GM12878 (cell line): Measurements from ENCODE around the gene NEK11. TPM values are rescaled to one million over a fixed set of nuclear protein-coding genes. Genes with fewer than 3 reads are reported as not detected.

ENCODE experiments used
- ATAC-seq: fragments of 200-7000 bp; cut with Tn5 transposase; 3 replicates; pipeline ENCODE4 v1.9.1; 2020; ENCODE audit warnings: mild to moderate bottlenecking, moderate library complexity
- BruUV-seq: library from RNA; stranded (reverse); fragments of 400-500 nt; replicated peaks from 2 replicates; lab custom pipeline; 2021; lab: Mats Ljungman, UMichigan
- CTCF ChIA-PET: fragments of 300-600 bp; sonication (Branson Sonifier 250); formaldehyde crosslinking; extraction: SDS; loops from one replicate; lab custom pipeline; 2021; ENCODE audit warnings: inconsistent platforms; lab: Yijun Ruan, JAX
- POLR2A ChIA-PET: fragments of 350-600 bp; formaldehyde crosslinking; extraction: SDS; loops from one replicate; lab custom pipeline; 2021; ENCODE audit warnings: inconsistent platforms; lab: Charles Lee
- RAD21 ChIA-PET: fragments of 300-600 bp; sonication (Branson Sonifier 250); formaldehyde crosslinking; loops from one replicate; lab custom pipeline; 2023; ENCODE audit warnings: antibody characterized with exemption; ENCODE audit not compliant: unreplicated experiment; lab: Charles Lee
- SMC1A ChIA-PET: fragments of 300-600 bp; sonication (Branson Sonifier 250); formaldehyde crosslinking; loops from one replicate; lab custom pipeline; 2023; ENCODE audit not compliant: unreplicated experiment, uncharacterized antibody; lab: Charles Lee
- DNase-seq: peaks from one replicate; pipeline ENCODE4 v3.0.0-alpha.2; 2011; ENCODE audit warnings: low read depth, low spot score
- FAIRE-seq: peaks from 3 replicates; lab custom pipeline; 2011; peaks lifted over from hg19 to GRCh38; lab: Jason Lieb, UNC
- H2AFZ ChIP-seq: 2 replicates; pipeline ENCODE4 v1.6.0; 2011; ENCODE audit warnings: low read depth, low read length, control low read depth; ENCODE audit not compliant: control insufficient read depth
- H3K27ac ChIP-seq: 2 replicates; pipeline ENCODE4 v1.5.1; 2011; ENCODE audit warnings: control low read depth; ENCODE audit not compliant: control insufficient read depth, insufficient read depth
- H3K27me3 ChIP-seq, 2 experiments: replicated peaks in 1 of 2; 2 replicates each; pipeline versions ENCODE4 v1.6.0 to v1.6.1; 2011; ENCODE audit warnings: low read length in 1 of 2; ENCODE audit not compliant: control insufficient read depth in 2 of 2, insufficient read depth in 2 of 2
- H3K36me3 ChIP-seq, 2 experiments: 2 replicates each; pipeline ENCODE4 v1.5.1; 2011; ENCODE audit warnings: low read length in 1 of 2; ENCODE audit not compliant: control insufficient read depth in 2 of 2, insufficient read depth in 2 of 2
- H3K4me1 ChIP-seq: 2 replicates; pipeline ENCODE4 v1.6.1; 2011; ENCODE audit warnings: mild to moderate bottlenecking, low read length, moderate library complexity, mixed read lengths; ENCODE audit not compliant: control insufficient read depth, insufficient read depth
- H3K4me2 ChIP-seq: 2 replicates; pipeline ENCODE4 v1.6.0; 2011; ENCODE audit warnings: control low read depth; ENCODE audit not compliant: control insufficient read depth, insufficient read depth
- H3K4me3 ChIP-seq: fragments of 200-600 bp; sonication (generic); 2 replicates; pipeline ENCODE4 v1.5.1; 2016
- H3K79me2 ChIP-seq: 2 replicates; pipeline ENCODE4 v1.6.0; 2011; ENCODE audit warnings: low read length; ENCODE audit not compliant: control insufficient read depth, insufficient read depth
- H3K9ac ChIP-seq: 2 replicates; pipeline ENCODE4 v1.8.0; 2011; ENCODE audit warnings: low read length, control low read depth, mixed read lengths; ENCODE audit not compliant: control insufficient read depth, insufficient read depth
- H3K9me3 ChIP-seq: replicated peaks from 3 replicates; pipeline ENCODE4 v1.5.1; 2011; ENCODE audit warnings: mild to moderate bottlenecking, low read length; ENCODE audit not compliant: control insufficient read depth, insufficient read depth
- H4K20me1 ChIP-seq: 2 replicates; pipeline ENCODE4 v1.6.0; 2011; ENCODE audit not compliant: control insufficient read depth, insufficient read depth
- BHLHE40 ChIP-seq, 2 experiments: fragments of 450-650 bp in 1 of 2; IDR thresholded peaks; 2 replicates each; pipeline ENCODE4 v1.6.1; 2011 to 2017; ENCODE audit warnings: low read depth in 2 of 2, borderline replicate concordance in 1 of 2, improper control_type of control experiment in 1 of 2, low read length in 1 of 2, mild to moderate bottlenecking in 1 of 2
- TAF1 ChIP-seq: IDR thresholded peaks from 2 replicates; pipeline ENCODE4 v1.6.1; 2011; ENCODE audit warnings: mild to moderate bottlenecking, low read depth, low read length, borderline replicate concordance
- TCF7 ChIP-seq: IDR thresholded peaks from 2 replicates; pipeline ENCODE4 v1.6.1; 2014; ENCODE audit warnings: antibody characterized with exemption, borderline replicate concordance
- ZNF217 ChIP-seq: fragments of 450-650 bp; IDR thresholded peaks from 2 replicates; pipeline ENCODE4 v1.6.1; 2017; ENCODE audit warnings: antibody characterized with exemption, mild to moderate bottlenecking
- WGBS: methylation state at CpG from one replicate; pipeline ENCODE4 v1.1.6; 2016; ENCODE audit warnings: low lambda C conversion rate; ENCODE audit not compliant: insufficient replicate concordance, insufficient coverage; ENCODE audit errors: missing lambda C conversion rate; 5-methylcytosine and 5-hydroxymethylcytosine counted together
- in situ Hi-C: fragments of 300-500 bp; cut with MboI; formaldehyde crosslinking; loops from 9 replicates; pipeline ENCODE4 v1.14.3; 2018; ENCODE audit warnings: mixed read lengths
- intact Hi-C: fragments of 100-400 bp; cut with micrococcal nuclease; formaldehyde crosslinking; loops from one replicate; pipeline ENCODE4 v1.14.2; 2022; ENCODE audit not compliant: unreplicated experiment
- polyA plus RNA-seq, 11 experiments: library from polyadenylated mRNA; depleted of rRNA in 4 of 11; unstranded in 6 of 11; stranded (reverse) in 5 of 11; fragments of >200 nt; fragmentation: Nextera tagmentation in 4 of 11; fragmentation: Illumina TruSeq in 1 of 11; extraction: Ambion mirVana in 4 of 11; extraction: Trizol in 1 of 11; gene quantifications; 1 replicate in 1 of 11; 2 replicates in 10 of 11; pipeline versions ENCODE4 v1.2.1 to v1.2.3, GENCODE V29; 2011 to 2016; ENCODE audit warnings: inconsistent platforms in 2 of 11, missing spikeins in 2 of 11, low read depth in 1 of 11
- total RNA-seq, 4 experiments: library from RNA; depleted of rRNA in 3 of 4; stranded (reverse); fragments of >200 nt in 3 of 4; fragmentation: Illumina TruSeq in 1 of 4; extraction: Trizol in 1 of 4; gene quantifications; 2 replicates each; pipeline versions ENCODE4 v1.2.1 to v1.2.3, GENCODE V29; 2013 to 2021
- TF ChIP-seq, protein P1 (sequence below): IDR thresholded peaks from 2 replicates; pipeline ENCODE4 v1.6.1; 2012; ENCODE audit warnings: low read depth, low read length, improper control_type of control experiment

The NEK11 gene
- total and polyA plus RNA-seq, 10 of the 15 experiments (the other 5 are each of a cell fraction or from before 2014, with no cell fraction given) = 0.05 to 0.94 (median 0.36) TPM; not detected in 1

DNA sequence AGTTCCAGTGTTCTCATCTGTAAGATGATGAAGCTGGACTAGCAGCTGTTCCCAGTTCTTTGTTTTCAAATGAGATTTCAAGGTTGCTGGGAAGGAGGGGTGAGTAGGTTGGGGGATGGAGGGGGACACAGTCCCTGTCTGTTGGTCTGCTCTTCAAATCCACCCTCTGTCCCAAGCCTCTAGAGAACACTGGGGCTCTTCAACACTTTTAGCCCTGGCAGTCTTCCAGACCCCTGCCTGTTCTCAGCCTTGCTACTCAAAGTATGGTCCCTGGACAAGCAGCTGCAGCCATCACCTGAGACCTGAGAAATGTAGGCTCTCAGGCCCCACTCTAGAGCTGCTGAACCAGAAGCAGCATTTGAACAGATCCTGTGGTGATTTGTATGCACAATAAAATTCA lies 41.3 kb downstream of the NEK11 start:
- POLR2A ChIA-PET = no interaction called here

DNA sequence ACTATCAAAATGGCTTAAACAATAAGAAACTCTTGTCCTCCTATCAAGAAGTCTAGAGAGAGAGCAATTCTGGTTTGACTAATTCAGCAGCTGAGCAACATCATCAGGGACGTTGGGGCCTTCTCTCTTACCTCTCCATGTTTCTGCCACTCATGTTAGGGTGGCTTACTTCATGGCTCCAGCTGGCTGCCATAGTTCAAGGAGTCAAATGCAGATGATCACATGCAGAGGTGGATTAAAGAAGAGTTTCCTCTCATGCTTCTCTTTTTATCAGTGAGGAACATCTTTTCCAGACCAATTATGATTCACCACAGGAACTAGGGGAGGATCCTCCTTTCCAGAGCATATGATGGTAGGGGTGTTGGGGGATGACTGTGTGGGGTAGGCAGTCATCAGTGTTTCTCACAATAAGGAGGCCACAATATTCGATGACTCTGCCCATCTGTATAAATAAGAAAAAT lies 45.5 kb downstream of the NEK11 start:
- Histone ChIP-seq H4K20me1 (no peaks in the 10 kb centered on the region), H2AFZ (no peak overlapping the region), H3K4me2 (no peak overlapping the region), H3K27ac (no peak overlapping the region), H3K4me1 (peaks cover 9% of the 10 kb centered on the region), H3K9me3 (no peaks in the 10 kb centered on the region), H3K4me3 (no peak overlapping the region), H3K27me3 (no peaks in the 10 kb centered on the region), H3K36me3 (no peaks in the 10 kb centered on the region), H3K9ac (no peak overlapping the region), H3K79me2 (no peaks in the 10 kb centered on the region)
- intact Hi-C loops = no loop called here
- ChIA-PET POLR2A (no interaction called here), RAD21 (no interaction called here), SMC1A (no interaction called here), CTCF (no interaction called here)
- TF ChIP-seq, protein P1, sequence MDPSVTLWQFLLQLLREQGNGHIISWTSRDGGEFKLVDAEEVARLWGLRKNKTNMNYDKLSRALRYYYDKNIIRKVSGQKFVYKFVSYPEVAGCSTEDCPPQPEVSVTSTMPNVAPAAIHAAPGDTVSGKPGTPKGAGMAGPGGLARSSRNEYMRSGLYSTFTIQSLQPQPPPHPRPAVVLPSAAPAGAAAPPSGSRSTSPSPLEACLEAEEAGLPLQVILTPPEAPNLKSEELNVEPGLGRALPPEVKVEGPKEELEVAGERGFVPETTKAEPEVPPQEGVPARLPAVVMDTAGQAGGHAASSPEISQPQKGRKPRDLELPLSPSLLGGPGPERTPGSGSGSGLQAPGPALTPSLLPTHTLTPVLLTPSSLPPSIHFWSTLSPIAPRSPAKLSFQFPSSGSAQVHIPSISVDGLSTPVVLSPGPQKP = no peak
- TF ChIP-seq ZNF217 = no peak
- TF ChIP-seq TCF7 = no peak
- no peak for TF ChIP-seq TAF1
- ATAC-seq = no peak
- FAIRE-seq = no peak
- no peak for DNase-seq
- in situ Hi-C loops = no loop called here
- BruUV-seq = no TSS peak
- 0% methylated on average over 2 of the region's 2 CpGs for WGBS

More for the DNA sequence above, 41.3 kb downstream of the NEK11 start:
- intact Hi-C loops = no loop called here
- H2AFZ ChIP-seq = no peak overlapping the region
- RAD21 ChIA-PET = interaction anchor here (0.6 kb wide), 1 partner anchor 480 kb away, joined by 5 read pairs; no protein-coding TSS in a partner anchor
- CTCF ChIA-PET = interaction anchor here (1.0 kb wide), 2 partner anchors 37 to 99 kb away, joined by 3 to 4 read pairs; no protein-coding TSS in a partner anchor
- TF ChIP-seq BHLHE40 (IDR thresholded peaks at IDR 0.05; ENCODE audit: borderline replicate concordance in 1 of 2, low read depth in 2 of 2, low read length in 1 of 2) = no peak
- TF ChIP-seq, all 136 proteins: peak for 0
- SMC1A ChIA-PET = interaction anchor here (0.7 to 2.2 kb wide), 3 partner anchors 11 to 14 kb away, joined by 3 to 7 read pairs (median 3); no protein-coding TSS in a partner anchor
- H3K79me2 ChIP-seq = no peaks in the 10 kb centered on the region
- H3K36me3 ChIP-seq = no peaks in the 10 kb centered on the region
- in situ Hi-C loops = no loop called here
- peaks cover 16% of the 10 kb centered on the region for H3K4me1 ChIP-seq
- H3K9me3 ChIP-seq = no peaks in the 10 kb centered on the region
- no peak for DNase-seq
- ATAC-seq = no peak; the same call in 2 of the 3 replicates
- H3K27me3 ChIP-seq = no peaks in the 10 kb centered on the region
- H3K4me3 ChIP-seq = no peak overlapping the region
- no peaks in the 10 kb centered on the region for H4K20me1 ChIP-seq
- H3K27ac ChIP-seq = no peak overlapping the region
- FAIRE-seq = no peak
- H3K9ac ChIP-seq = no peak overlapping the region
- no peak overlapping the region for H3K4me2 ChIP-seq
- no TSS peak for BruUV-seq
